BLaER1 (cell line): ENCODE measurements around the gene MIOX.

Experiments
- H3K27ac ChIP-seq: shearing (Covaris generic); formaldehyde crosslinking; 2 replicates; pipeline ENCODE4 v1.8.1; 2022
- H3K27me3 ChIP-seq: shearing (Covaris generic); formaldehyde crosslinking; 2 replicates; pipeline ENCODE4 v1.8.1; 2022
- H3K36me3 ChIP-seq: shearing (Covaris generic); formaldehyde crosslinking; 2 replicates; pipeline ENCODE4 v1.8.1; 2022
- H3K4me1 ChIP-seq: shearing (Covaris generic); formaldehyde crosslinking; 2 replicates; pipeline ENCODE4 v1.8.1; 2022
- H3K4me2 ChIP-seq: shearing (Covaris generic); formaldehyde crosslinking; 2 replicates; pipeline ENCODE4 v1.8.1; 2022
- H3K4me3 ChIP-seq: shearing (Covaris generic); formaldehyde crosslinking; 2 replicates; pipeline ENCODE4 v1.8.1; 2022
- H3K9ac ChIP-seq: shearing (Covaris generic); formaldehyde crosslinking; 2 replicates; pipeline ENCODE4 v1.8.1; 2022
- H3K9me3 ChIP-seq: shearing (Covaris generic); formaldehyde crosslinking; 2 replicates; pipeline ENCODE4 v1.8.1; 2022
- H4K20me1 ChIP-seq: shearing (Covaris generic); formaldehyde crosslinking; 2 replicates; pipeline ENCODE4 v1.8.1; 2022
- Cebpa-rat ChIP-seq: shearing (Covaris generic); IDR thresholded peaks from 2 replicates; pipeline ENCODE4 v1.8.1; 2022

Gene MIOX

GRCh38 chr22:50522208-50522805 is 35.6 kb downstream of the MIOX start:
- no peaks in the 10 kb centered on the region for H3K27me3 ChIP-seq
- TF ChIP-seq Cebpa-rat, result no peak
- H4K20me1 ChIP-seq, result peaks cover 44% of the 10 kb centered on the region
- H3K4me2 ChIP-seq, result no peak overlapping the region
- H3K9me3 ChIP-seq, result no peaks in the 10 kb centered on the region
- no peak overlapping the region for H3K9ac ChIP-seq
- H3K36me3 ChIP-seq, result peaks cover 69% of the 10 kb centered on the region
- no peak overlapping the region for H3K4me3 ChIP-seq
- peaks cover 23% of the 10 kb centered on the region for H3K4me1 ChIP-seq
- H3K27ac ChIP-seq, result no peak overlapping the region

GRCh38 chr22:50522806-50523438 is 36.3 kb downstream of the MIOX start:
- Histone ChIP-seq H3K4me1 (peaks cover 27% of the 10 kb centered on the region), H3K9me3 (no peaks in the 10 kb centered on the region), H3K9ac (no peak overlapping the region), H3K4me3 (no peak overlapping the region), H3K4me2 (no peak overlapping the region), H3K27ac (no peak overlapping the region), H3K27me3 (peaks cover 2% of the 10 kb centered on the region; the same call in 1 of the 2 replicates), H4K20me1 (peaks cover 38% of the 10 kb centered on the region), H3K36me3 (peaks cover 63% of the 10 kb centered on the region)
- no peak for TF ChIP-seq Cebpa-rat

- H4K20me1 ChIP-seq, result peaks cover 33% of the 10 kb centered on the region
- no peak overlapping the region for H3K4me3 ChIP-seq
- H3K4me1 ChIP-seq, result peaks cover 30% of the 10 kb centered on the region
- no peak overlapping the region for H3K27ac ChIP-seq
- no peaks in the 10 kb centered on the region for H3K9me3 ChIP-seq
- peaks cover 58% of the 10 kb centered on the region for H3K36me3 ChIP-seq
- no peak for TF ChIP-seq Cebpa-rat
- H3K27me3 ChIP-seq, result peaks cover 7% of the 10 kb centered on the region; the same call in 1 of the 2 replicates
- no peak overlapping the region for H3K4me2 ChIP-seq
- H3K9ac ChIP-seq, result no peak overlapping the region
These were observed 36.8 kb downstream of the MIOX start for GRCh38 chr22:50523458-50523805.

GRCh38 chr22:50523806-50524675 is 37.4 kb downstream of the MIOX start:
- Histone ChIP-seq H3K9ac (peak overlapping the region; percentile 88), H3K4me1 (peaks cover 36% of the 10 kb centered on the region), H3K4me2 (peak overlapping the region; percentile 94), H3K4me3 (peak overlapping the region; percentile 80), H3K9me3 (no peaks in the 10 kb centered on the region), H3K27ac (no peak overlapping the region), H4K20me1 (peaks cover 35% of the 10 kb centered on the region), H3K27me3 (peaks cover 13% of the 10 kb centered on the region), H3K36me3 (peaks cover 52% of the 10 kb centered on the region)
- no peak for TF ChIP-seq Cebpa-rat

GRCh38 chr22:50524676-50525103 is 38.0 kb downstream of the MIOX start:
- H3K27ac ChIP-seq, result peak overlapping the region; percentile 94
- H3K4me2 ChIP-seq, result peak overlapping the region; percentile 94
- H3K9me3 ChIP-seq, result peaks cover 5% of the 10 kb centered on the region
- peaks cover 19% of the 10 kb centered on the region for H3K27me3 ChIP-seq
- no peak for TF ChIP-seq Cebpa-rat
- H3K9ac ChIP-seq, result peak overlapping the region; percentile 88
- peak overlapping the region; percentile 80 for H3K4me3 ChIP-seq
- H3K4me1 ChIP-seq, result peaks cover 38% of the 10 kb centered on the region
- H4K20me1 ChIP-seq, result peaks cover 36% of the 10 kb centered on the region
- H3K36me3 ChIP-seq, result peaks cover 45% of the 10 kb centered on the region

GRCh38 chr22:50525104-50525857 is 38.6 kb downstream of the MIOX start, which contains the start of gene SCO2:
SCO2 (minus strand) TSS chr22:50525598; CDS start chr22:50524411, 1,187 bp downstream.
- Histone ChIP-seq H3K4me2 (peak within 1 kb of the TSS; percentile 94), H4K20me1 (peaks cover 42% of the 10 kb centered on the region), H3K4me1 (peaks cover 44% of the 10 kb centered on the region), H3K4me3 (peak within 1 kb of the TSS; percentile 80), H3K27me3 (peaks cover 25% of the 10 kb centered on the region), H3K36me3 (peaks cover 39% of the 10 kb centered on the region), H3K27ac (peak within 1 kb of the TSS; percentile 94), H3K9ac (peak within 1 kb of the TSS; percentile 88), H3K9me3 (peaks cover 11% of the 10 kb centered on the region)
- TF ChIP-seq Cebpa-rat, result no peak

GRCh38 chr22:50525858-50526107 is 39.1 kb downstream of the MIOX start:
- no peak for TF ChIP-seq Cebpa-rat
- H3K4me1 ChIP-seq, result peaks cover 49% of the 10 kb centered on the region

GRCh38 chr22:50526108-50526833 is 39.6 kb downstream of the MIOX start:
- H3K9me3 ChIP-seq, result peaks cover 18% of the 10 kb centered on the region
- peak overlapping the region; percentile 80 for H3K4me3 ChIP-seq
- peak overlapping the region; percentile 94 for H3K4me2 ChIP-seq
- H3K4me1 ChIP-seq, result peaks cover 54% of the 10 kb centered on the region
- H3K27ac ChIP-seq, result peak overlapping the region; percentile 94
- peaks cover 35% of the 10 kb centered on the region for H3K27me3 ChIP-seq
- TF ChIP-seq Cebpa-rat, result no peak
- H3K9ac ChIP-seq, result peak overlapping the region; percentile 88
- H3K36me3 ChIP-seq, result peaks cover 29% of the 10 kb centered on the region
- peaks cover 52% of the 10 kb centered on the region for H4K20me1 ChIP-seq

More at GRCh38 chr22:50525858-50526107, 39.1 kb downstream of the MIOX start:
- Histone ChIP-seq H3K36me3 (peaks cover 34% of the 10 kb centered on the region), H3K27ac (peak overlapping the region; percentile 94), H3K9me3 (peaks cover 16% of the 10 kb centered on the region), H4K20me1 (peaks cover 47% of the 10 kb centered on the region), H3K27me3 (peaks cover 30% of the 10 kb centered on the region), H3K9ac (peak overlapping the region; percentile 88), H3K4me2 (peak overlapping the region; percentile 94), H3K4me3 (peak overlapping the region; percentile 80)
